Renal pelvis (tissue), 4 donors: ENCODE data around the gene MECR. TPM values are rescaled to one million over a fixed set of nuclear protein-coding genes. Genes with fewer than 3 reads are reported as not detected.

Experiments
- DNase-seq: peaks from one replicate; pipeline ENCODE4 v3.0.0-alpha.2; 2013
- polyA plus RNA-seq, 3 donors: library from polyadenylated mRNA; unstranded; fragments of 120-200 nt; gene quantifications; one replicate each; pipeline ENCODE4 v1.2.1, GENCODE V29; 2013; ENCODE audit not compliant: insufficient read length in 3 of 3

MECR gene
- polyA plus RNA-seq, 3 donors: 26.1 to 39.6 (median 32.1) TPM

GRCh38 chr1:29258189-29258975, 27.6 kb upstream of the MECR start:
- no peak for DNase-seq

- no peak for DNase-seq
Measured at GRCh38 chr1:29256979-29257804, 26.5 kb upstream of the MECR start.

GRCh38 chr1:29256394-29256793, 25.7 kb upstream of the MECR start:
- no peak for DNase-seq

- DNase-seq: no peak
Measured at GRCh38 chr1:29255134-29255666, 24.5 kb upstream of the MECR start.

GRCh38 chr1:29254346-29254745, 23.6 kb upstream of the MECR start:
- no peak for DNase-seq

DNA sequence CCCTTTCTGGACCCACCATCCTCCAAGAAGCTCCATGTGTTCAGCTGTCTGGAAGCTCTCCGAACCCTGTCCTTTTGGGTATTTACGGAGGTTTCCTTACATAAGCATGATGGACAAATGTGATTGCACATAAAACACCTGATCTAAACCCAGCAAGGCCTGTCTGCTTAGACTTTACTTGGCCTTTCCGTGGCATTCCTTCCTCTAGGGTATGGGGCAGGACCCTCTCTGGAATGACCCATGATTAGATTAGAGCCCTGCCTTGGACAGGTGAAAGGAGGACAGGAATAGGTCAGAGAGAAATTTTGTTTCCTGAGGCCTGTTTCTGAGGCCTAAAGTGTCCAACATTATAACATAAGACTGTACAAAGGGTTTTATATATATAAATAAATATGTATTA, 22.4 kb upstream of the MECR start:
- DNase-seq: no peak

DNA sequence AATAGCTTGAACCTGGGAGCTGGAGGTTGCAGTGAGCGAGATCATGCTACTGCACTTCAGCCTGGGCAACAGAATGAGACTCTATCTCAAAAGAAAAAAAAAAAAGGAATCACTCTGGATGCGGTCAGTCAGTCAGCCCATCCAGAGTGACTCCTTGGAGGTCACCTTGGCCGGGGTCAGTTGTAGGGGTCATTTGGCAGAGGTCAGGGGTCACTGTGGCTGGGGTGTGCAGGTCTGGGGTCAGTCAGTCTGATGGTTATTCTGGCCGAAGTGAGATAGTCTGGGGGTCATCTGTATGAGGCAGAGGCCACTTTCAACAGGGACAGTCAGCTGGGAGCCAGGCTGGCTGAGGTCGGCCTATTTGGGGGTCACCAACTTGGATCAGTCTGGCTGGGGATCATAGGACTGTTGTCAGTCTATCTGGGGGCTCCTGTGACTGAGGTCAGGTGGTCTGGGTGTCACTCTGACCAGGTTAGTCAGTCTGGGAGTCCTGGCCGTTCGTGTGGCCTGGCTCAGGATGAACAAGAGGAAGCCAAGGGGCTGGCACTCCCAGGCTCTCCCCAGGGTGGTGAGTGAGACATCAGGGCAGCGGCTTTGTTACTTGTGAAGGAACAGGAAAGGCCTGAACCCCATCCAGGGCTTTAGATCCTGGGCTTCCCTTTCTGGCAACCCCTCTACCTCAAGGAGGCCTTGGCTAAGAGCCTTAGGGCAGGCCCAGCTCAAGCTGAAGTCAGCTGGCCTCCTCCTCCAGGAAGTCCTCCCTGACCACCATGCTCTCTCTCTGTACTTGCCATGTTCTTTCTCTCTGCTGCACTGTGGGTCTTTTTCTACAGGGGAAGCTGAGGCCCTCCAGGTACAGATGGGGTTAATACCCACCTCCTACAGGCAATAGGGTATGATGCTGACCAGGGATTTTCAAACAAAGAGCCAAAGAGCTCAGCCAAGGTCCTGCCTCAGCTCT, 20.7 kb upstream of the MECR start:
- no peak for DNase-seq

GRCh38 chr1:29249951-29250581, 19.3 kb upstream of the MECR start:
- no peak for DNase-seq

DNA sequence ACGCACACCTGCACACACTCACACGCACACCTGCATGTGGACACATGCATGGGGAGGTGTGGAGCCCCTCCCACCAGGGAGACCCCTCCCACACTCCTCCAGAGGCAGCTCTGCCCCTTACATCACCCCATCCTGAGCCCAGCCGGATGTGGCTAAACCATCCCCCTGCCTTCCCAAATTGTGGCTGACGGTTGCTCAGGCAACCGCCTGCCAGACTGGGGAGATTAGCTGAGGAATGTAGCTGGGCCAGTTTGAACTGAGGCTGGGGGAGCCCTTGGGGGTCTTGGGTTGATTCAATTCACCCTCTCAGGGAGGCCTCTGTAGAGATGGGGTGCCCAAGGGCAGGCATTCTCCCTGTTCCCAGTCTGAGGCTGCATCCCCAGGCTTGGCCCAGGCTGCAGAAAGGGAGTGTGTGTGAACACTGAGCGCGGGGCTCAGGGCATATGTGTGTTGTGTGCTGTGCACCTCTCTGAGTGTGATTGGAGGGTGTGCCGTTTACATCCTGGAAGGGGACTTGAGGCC, 18.5 kb upstream of the MECR start:
- DNase-seq: no peak

GRCh38 chr1:29248409-29248808, 17.7 kb upstream of the MECR start:
- no peak for DNase-seq

DNA sequence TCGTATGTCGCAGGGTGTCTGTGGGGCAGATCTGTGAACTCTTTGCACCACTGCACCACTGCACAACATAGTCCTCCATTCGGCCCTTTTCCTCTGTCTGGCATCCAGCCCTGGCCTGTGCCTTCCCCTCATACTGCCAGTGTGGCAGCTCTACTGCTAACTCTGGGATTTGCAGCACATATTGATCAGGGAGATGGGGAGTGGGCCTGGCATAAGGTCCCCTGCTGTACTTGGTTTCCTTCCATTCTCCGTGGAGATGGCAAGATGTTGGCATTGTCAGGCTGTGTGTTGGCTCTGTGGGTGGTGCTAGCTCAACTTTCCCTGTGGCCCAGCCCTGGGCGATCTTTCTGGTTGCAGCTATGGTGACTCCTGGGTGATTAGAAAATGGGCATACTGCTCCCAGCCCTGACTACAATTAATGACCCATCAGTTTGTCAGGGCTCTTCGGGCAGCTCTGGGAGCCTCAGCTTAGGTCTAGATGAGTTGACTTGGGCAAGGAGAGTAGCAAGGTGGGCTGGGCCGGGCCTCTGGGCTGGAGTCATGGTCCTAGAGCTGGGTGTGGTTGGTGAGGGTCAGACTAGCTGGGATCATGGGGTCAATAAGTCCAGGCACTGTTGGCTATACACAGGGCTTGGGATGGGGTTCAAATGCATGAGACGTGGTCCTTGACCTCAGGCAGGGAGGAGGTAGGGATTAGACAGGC, 17.0 kb upstream of the MECR start:
- no peak for DNase-seq

- no peak for DNase-seq
Measured at GRCh38 chr1:29247044-29247443, 16.3 kb upstream of the MECR start.

- no peak for DNase-seq
Measured at GRCh38 chr1:29245876-29246275, 15.1 kb upstream of the MECR start.

DNA sequence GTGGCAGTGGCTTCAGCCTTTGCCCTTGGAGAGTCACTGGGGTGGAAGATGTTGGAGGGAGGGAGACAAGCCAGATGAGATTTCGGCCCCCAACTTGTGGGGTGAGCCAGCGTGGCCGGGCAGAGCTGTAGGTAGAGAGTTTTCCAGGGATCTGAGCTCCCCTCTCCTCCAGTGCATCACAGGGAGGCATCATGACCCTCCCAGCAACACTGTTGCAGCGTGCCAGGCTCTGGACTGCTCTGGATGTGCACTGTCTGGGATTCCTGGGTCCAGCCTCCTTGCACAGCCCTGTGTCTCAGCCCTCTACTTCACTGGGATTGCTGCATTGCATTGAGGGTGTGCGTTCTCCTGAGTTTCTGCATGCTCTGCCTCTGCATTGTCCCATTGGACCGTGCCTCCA, 14.5 kb upstream of the MECR start:
- DNase-seq: no peak

DNA sequence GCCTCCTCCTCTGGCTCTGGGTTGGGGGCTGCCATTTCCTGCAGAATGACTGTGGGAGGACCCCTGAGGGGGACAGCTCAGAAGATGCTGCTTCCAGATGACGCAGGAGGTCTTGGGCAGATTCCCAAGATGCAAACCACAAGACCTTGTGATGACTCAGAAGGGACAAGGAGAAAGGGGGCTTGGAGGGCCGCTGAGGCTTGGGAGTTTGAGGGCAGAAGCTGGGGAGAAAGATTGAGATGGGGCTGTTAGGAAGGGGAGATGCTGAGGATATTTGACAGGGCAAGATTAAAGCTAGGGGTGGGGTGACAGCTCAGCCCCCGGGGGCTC, 13.1 kb upstream of the MECR start:
- DNase-seq: no peak

DNA sequence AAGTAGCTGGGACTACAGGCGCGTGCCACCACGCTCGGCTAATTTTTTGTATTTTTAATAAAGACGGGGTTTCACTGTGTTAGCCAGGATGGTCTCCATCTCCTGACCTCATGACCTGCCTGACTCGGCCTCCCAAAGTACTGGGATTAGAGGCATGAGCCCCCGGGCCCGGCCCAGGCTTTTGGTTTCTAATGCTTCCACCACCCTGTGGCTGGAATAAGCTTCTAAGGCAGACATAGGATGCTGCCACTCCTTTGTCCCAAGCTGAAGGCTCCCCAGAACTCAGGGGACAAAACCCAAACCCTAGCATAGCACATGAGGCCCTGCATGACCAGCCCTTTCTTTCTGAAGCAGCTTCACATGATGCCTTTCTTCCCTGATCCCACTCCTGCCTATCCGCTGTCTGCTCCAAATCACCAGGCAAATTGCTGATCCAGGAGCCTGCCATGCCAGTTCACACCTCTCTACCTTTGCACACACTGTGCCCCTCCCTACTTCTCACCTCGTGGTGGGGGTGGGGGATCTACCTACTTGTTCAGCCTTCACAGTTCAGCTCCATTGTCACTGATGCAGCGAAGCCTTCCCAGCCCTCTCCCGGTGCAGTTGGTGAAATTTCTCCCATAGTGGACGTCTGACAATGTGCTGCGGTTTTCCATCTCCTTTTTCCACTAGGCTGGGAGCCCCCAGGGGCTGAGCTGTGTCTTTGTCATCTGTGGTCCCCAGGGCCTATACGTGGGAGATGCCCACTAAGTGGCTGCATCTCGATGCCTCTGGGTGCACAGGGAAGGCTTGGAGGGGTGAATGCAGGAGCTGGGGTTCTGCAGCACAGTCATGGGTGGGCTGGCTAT, 12.5 kb upstream of the MECR start:
- DNase-seq: no peak

- no peak for DNase-seq
Measured at GRCh38 chr1:29240986-29241385, 10.3 kb upstream of the MECR start.

DNA sequence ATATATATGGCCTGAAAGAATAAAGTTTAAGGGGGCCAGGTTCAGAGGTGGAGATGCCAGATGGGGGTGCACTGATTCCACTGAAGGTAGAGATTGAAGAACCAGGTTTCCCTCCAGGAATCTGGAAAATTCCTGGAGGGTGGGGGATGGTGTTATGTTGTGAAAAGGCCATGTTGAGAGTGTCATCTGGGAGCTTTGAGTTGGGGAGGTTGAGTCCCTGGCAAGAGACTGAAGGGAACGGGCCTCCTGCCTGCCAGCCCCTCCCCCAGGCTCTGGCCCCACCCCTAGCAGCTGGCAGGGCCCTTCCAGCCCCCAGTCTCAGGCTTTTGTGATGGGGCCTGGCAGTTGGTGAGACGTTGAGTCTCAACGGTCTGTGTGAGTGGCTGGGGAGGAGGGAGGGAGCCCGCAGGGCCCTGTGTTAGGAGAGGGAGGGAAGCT, 9.7 kb upstream of the MECR start:
- no peak for DNase-seq

GRCh38 chr1:29239142-29239541, 8.4 kb upstream of the MECR start:
- no peak for DNase-seq

DNA sequence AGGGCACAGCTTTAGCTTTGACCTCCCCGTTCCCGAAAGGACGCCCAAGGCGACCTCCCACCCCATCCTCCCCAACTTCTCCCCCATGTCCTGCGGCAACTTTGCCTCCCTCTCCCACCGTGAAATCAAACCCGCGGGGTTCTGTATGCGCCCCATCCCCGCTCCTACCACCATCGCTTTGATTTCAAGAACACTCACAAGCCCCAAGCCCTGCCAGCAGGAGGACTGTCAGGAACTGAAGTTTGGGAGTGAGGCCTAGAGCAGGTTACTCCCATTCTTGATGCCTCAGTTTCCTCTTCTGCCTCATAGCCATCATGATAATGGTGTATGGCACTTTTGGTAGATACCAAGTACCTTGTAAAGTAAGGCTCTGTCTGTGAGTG, 7.9 kb upstream of the MECR start:
- no peak for DNase-seq
